K562 (cell line): ENCODE data around the gene IRF2BP2. TPM values are rescaled to one million over a fixed set of nuclear protein-coding genes. Genes with fewer than 3 reads are reported as not detected.

Experiments
- ATF2 ChIP-seq: sonication (generic); formaldehyde crosslinking; IDR thresholded peaks from 2 replicates; pipeline ENCODE4 v1.8.1; 2022; ENCODE audit warnings: missing genetic modification reagents
- CAMTA2 ChIP-seq: fragments of 250-450 bp; sonication (Bioruptor Pico); conservative IDR thresholded peaks from 2 replicates; pipeline ENCODE4 v1.5.1; 2022
- CBFA2T2 ChIP-seq: fragments of 450-650 bp; conservative IDR thresholded peaks from 2 replicates; pipeline ENCODE4 v1.6.1; 2017; ENCODE audit warnings: mild to moderate bottlenecking
- CGGBP1 ChIP-seq: fragments of 250-450 bp; sonication (Bioruptor Pico); IDR thresholded peaks from 2 replicates; pipeline ENCODE4 v1.9.0; 2021; ENCODE audit warnings: mild to moderate bottlenecking
- ETS2 ChIP-seq: IDR thresholded peaks from 2 replicates; pipeline ENCODE4 v1.6.1; 2016; ENCODE audit warnings: borderline replicate concordance, missing genetic modification characterization, mild to moderate bottlenecking, moderate library complexity, missing compliant biosample characterization; ENCODE audit not compliant: poor library complexity, severe bottlenecking
- GATAD2B ChIP-seq: fragments of 450-650 bp; IDR thresholded peaks from 2 replicates; pipeline ENCODE4 v1.6.1; 2017; ENCODE audit warnings: mild to moderate bottlenecking, borderline replicate concordance
- GTF2B ChIP-seq: IDR thresholded peaks from 2 replicates; pipeline ENCODE4 v1.6.1; 2011; ENCODE audit not compliant: insufficient read length; ENCODE audit errors: extremely low read depth
- HMG20A ChIP-seq: fragments of 450-650 bp; formaldehyde crosslinking; conservative IDR thresholded peaks from 2 replicates; pipeline ENCODE4 v1.4.0; 2020; ENCODE audit warnings: mild to moderate bottlenecking, mixed read lengths
- ILF3 ChIP-seq: fragments of 450-650 bp; IDR thresholded peaks from 2 replicates; pipeline ENCODE4 v1.6.1; 2018; ENCODE audit warnings: antibody characterized with exemption, mild to moderate bottlenecking, moderate library complexity, borderline replicate concordance
- MAFK ChIP-seq: IDR thresholded peaks from 2 replicates; pipeline ENCODE4 v1.6.1; 2011; ENCODE audit warnings: low read length, improper control_type of control experiment
- MCM7 ChIP-seq, 2 experiments: fragments of 450-650 bp; IDR thresholded peaks; 2 replicates each; pipeline ENCODE4 v1.6.1; 2016 to 2018
- MEF2A ChIP-seq: IDR thresholded peaks from 2 replicates; pipeline ENCODE4 v1.6.1; 2011; ENCODE audit warnings: low read depth, mild to moderate bottlenecking, low read length, moderate library complexity; ENCODE audit not compliant: control insufficient read depth
- NFXL1 ChIP-seq: fragments of 450-650 bp; formaldehyde crosslinking; IDR thresholded peaks from 2 replicates; pipeline ENCODE4 v1.4.0; 2021; ENCODE audit warnings: mild to moderate bottlenecking
- NR4A1 ChIP-seq, 2 experiments: fragments of 250-450 bp in 1 of 2; fragments of 450-650 bp in 1 of 2; sonication (Bioruptor Pico) in 1 of 2; IDR thresholded peaks; 2 replicates each; pipeline versions ENCODE4 v1.4.0 to v1.6.1; 2016 to 2020; ENCODE audit warnings: mild to moderate bottlenecking in 2 of 2, missing compliant biosample characterization in 1 of 2, missing genetic modification characterization in 1 of 2, moderate library complexity in 1 of 2
- NRF1 ChIP-seq, 2 experiments: fragments of 450-650 bp; IDR thresholded peaks in 1 of 2; conservative IDR thresholded peaks in 1 of 2; 2 replicates each; pipeline ENCODE4 v1.6.1; 2014; ENCODE audit warnings: mild to moderate bottlenecking in 2 of 2
- PHF21A ChIP-seq: fragments of 450-650 bp; IDR thresholded peaks from 2 replicates; pipeline ENCODE4 v1.6.1; 2017; ENCODE audit warnings: low read depth, borderline replicate concordance
- PHF8 ChIP-seq: fragments of 200-600 bp; sonication (generic); IDR thresholded peaks from 2 replicates; pipeline ENCODE4 v1.6.1; 2012; ENCODE audit warnings: mixed run types, mild to moderate bottlenecking, inconsistent platforms, low read length, moderate library complexity, borderline replicate concordance
- RBM15 ChIP-seq: fragments of 200-400 bp; formaldehyde crosslinking; IDR thresholded peaks from 2 replicates; pipeline ENCODE4 v1.6.1; 2018; ENCODE audit warnings: mild to moderate bottlenecking, low read length, moderate library complexity; ENCODE audit not compliant: insufficient read depth
- SMAD3 ChIP-seq: fragments of 450-650 bp; formaldehyde crosslinking; conservative IDR thresholded peaks from 2 replicates; pipeline ENCODE4 v1.4.0; 2020; ENCODE audit warnings: mild to moderate bottlenecking
- TSC22D4 ChIP-seq: fragments of 450-650 bp; IDR thresholded peaks from 2 replicates; pipeline ENCODE4 v1.6.1; 2016; ENCODE audit warnings: missing genetic modification characterization, missing biosample characterization, control low read depth
- WHSC1 ChIP-seq: IDR thresholded peaks from one replicate; pipeline ENCODE4 v1.6.1; 2012; ENCODE audit warnings: low read length, control low read depth, inconsistent platforms
- YBX1 ChIP-seq: fragments of 450-650 bp; IDR thresholded peaks from 2 replicates; pipeline ENCODE4 v1.7.1; 2016; ENCODE audit warnings: mild to moderate bottlenecking
- ZFP36 ChIP-seq: fragments of 150-350 bp; IDR thresholded peaks from 2 replicates; pipeline ENCODE4 v1.6.1; 2018; ENCODE audit warnings: low read length, low read depth; ENCODE audit not compliant: partially characterized antibody
- ZNF143 ChIP-seq: sonication (generic); formaldehyde crosslinking; IDR thresholded peaks from 2 replicates; pipeline ENCODE4 v1.9.0; 2022; ENCODE audit warnings: mild to moderate bottlenecking, missing genetic modification reagents
- ZNF175 ChIP-seq: fragments of 200-800 bp; sonication (Bioruptor generic); IDR thresholded peaks from 2 replicates; pipeline ENCODE4 v1.6.1; 2016; ENCODE audit warnings: low read depth, mild to moderate bottlenecking, missing genetic modification characterization, missing compliant biosample characterization
- ZNF699 ChIP-seq: fragments of 250-450 bp; sonication (Bioruptor Pico); IDR thresholded peaks from 2 replicates; pipeline ENCODE4 v1.8.0; 2021; ENCODE audit warnings: mild to moderate bottlenecking, moderate library complexity; ENCODE audit not compliant: insufficient replicate concordance
- ZNF766 ChIP-seq: fragments of 200-800 bp; sonication (Bioruptor generic); conservative IDR thresholded peaks from 2 replicates; pipeline ENCODE4 v1.6.1; 2016; ENCODE audit warnings: missing genetic modification characterization, missing compliant biosample characterization
- polyA plus RNA-seq, 8 experiments: library from polyadenylated mRNA; depleted of rRNA in 4 of 8; stranded (reverse) in 5 of 8; unstranded in 3 of 8; fragments of >200 nt; fragmentation: Nextera tagmentation in 2 of 8; fragmentation: Illumina TruSeq in 1 of 8; extraction: Ambion mirVana in 2 of 8; extraction: Trizol in 1 of 8; gene quantifications; 2 replicates each; pipeline versions ENCODE4 v1.2.1 to v1.2.3, GENCODE V29; 2011 to 2014; ENCODE audit warnings: inconsistent platforms in 1 of 8, missing spikeins in 1 of 8
- total RNA-seq, 7 experiments: library from RNA; depleted of rRNA in 6 of 7; stranded (reverse); fragments of >200 nt in 6 of 7; fragmentation: Illumina TruSeq in 2 of 7; extraction: Trizol in 2 of 7; gene quantifications; 2 replicates each; pipeline versions ENCODE4 v1.2.1 to v1.2.3, GENCODE V29; 2011 to 2021; ENCODE audit warnings: low replicate concordance in 1 of 7

IRF2BP2 gene
- total and polyA plus RNA-seq, 9 of the 15 experiments (the other 6 are each of a cell fraction or from before 2014, with no cell fraction given) = 7.7 to 68.6 (median 22.1) TPM

DNA sequence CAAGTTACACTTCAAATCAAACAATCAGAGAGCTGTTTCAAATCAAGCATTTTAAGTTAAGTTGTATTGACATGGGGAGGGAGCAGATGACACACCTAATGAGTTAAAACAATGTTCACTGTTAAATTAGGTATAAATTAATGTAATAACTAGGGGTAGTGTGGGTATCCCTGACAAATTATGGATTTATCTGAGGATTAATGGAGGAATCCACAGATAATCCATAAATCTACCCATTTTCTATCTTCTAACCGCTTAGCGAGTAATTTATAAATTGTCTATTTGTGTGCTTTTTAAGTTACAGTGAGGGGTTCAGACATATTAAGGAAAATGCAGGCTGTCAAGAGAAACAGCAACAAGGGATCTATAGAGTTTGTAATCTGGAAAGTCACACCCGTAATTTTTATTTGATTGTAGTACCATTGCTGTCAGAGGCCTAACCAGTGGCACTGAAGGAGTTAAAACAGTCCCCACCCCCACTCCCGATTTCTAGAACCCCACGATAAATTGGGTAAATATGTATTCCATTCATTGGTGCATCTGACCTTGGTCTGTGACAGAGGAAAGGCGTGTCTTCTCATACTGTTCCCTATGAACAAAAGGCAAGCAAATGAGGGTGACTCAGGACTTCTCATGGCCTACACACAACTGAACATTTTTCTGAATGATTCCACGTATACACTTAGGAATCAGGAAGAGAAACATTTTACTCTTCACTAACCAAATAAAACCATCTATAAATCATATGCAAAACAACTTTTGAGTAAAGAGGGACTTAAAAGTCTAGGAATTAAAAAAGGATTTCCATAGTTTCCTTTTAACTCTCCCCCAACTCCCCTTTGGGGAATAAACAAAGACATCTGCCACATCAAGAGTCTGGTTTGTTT lies 7.4 kb downstream of the IRF2BP2 start (continued):
- no peak for TF ChIP-seq ATF2 (CRISPR knock-in tag)
- TF ChIP-seq CGGBP1 (CRISPR knock-in tag) = no peak; the same call in 1 of the 2 replicates
- TF ChIP-seq MEF2A = no peak
- TF ChIP-seq ZNF699 (CRISPR knock-in tag) = no peak
- TF ChIP-seq NRF1 (conservative IDR thresholded peaks at IDR 0.05 in 1 of 2, IDR thresholded peaks at IDR 0.05 in 1 of 2) = no peak
- TF ChIP-seq WHSC1 = no peak
- no peak for TF ChIP-seq NR4A1 (CRISPR knock-in tag; IDR thresholded peaks at IDR 0.05)
- no peak for TF ChIP-seq NR4A1 (tag; IDR thresholded peaks at IDR 0.05)
- peak; percentile 67; the same call in 1 of the 2 replicates for TF ChIP-seq PHF21A
- TF ChIP-seq MCM7 (IDR thresholded peaks at IDR 0.05) = no peak
- peak; percentile 55; the same call in 1 of the 2 replicates for TF ChIP-seq CAMTA2 (CRISPR knock-in tag)
- no peak for TF ChIP-seq RBM15
- peak; percentile 80; the same call in 1 of the 2 replicates for TF ChIP-seq GATAD2B
- TF ChIP-seq PHF8 = 0 out of 2 replicates have a peak, but pooled peaks have one; percentile 11
- no peak for TF ChIP-seq ETS2 (tag)
- 0 out of 2 replicates have a peak, but pooled peaks have one; percentile 47 for TF ChIP-seq ZNF175 (CRISPR knock-in tag)
- TF ChIP-seq TSC22D4 = no peak
- peak; percentile 88 for TF ChIP-seq MAFK
- no peak for TF ChIP-seq ZNF143 (CRISPR knock-in tag)
- no peak for TF ChIP-seq ZFP36
- no peak for TF ChIP-seq ZNF766 (CRISPR knock-in tag)
- TF ChIP-seq CBFA2T2 = no peak
- TF ChIP-seq HMG20A (CRISPR knock-in tag) = no peak
- peak; percentile 31 for TF ChIP-seq GTF2B
- TF ChIP-seq NFXL1 (CRISPR knock-in tag) = peak; percentile 60; the same call in 1 of the 2 replicates
- TF ChIP-seq YBX1 = no peak
- TF ChIP-seq ILF3 = no peak; the same call in 1 of the 2 replicates
- TF ChIP-seq SMAD3 = peak; percentile 23; the same call in 1 of the 2 replicates
